HTERT RPE-1 (cell line): ENCODE data around the gene UROS.

ENCODE experiments used
- in situ Hi-C: fragments of 300-500 bp; cut with MboI; formaldehyde crosslinking; loops from 4 replicates; pipeline ENCODE4 v1.14.3; 2020; ENCODE audit warnings: low sequenced_read_pairs

UROS gene

GRCh38 chr10:125822878-125823662, at the start of gene UROS, which contains the start of gene BCCIP:
Gene UROS, minus strand, starts transcription at chr10:125823258. Its CDS starts 6,759 bp downstream, at chr10:125816499.
Gene BCCIP, plus strand, starts transcription at chr10:125823546. Its CDS starts 12 bp downstream, at chr10:125823558.
- in situ Hi-C loops = no loop called here

- in situ Hi-C loops = no loop called here
Observed at GRCh38 chr10:125871338-125871737, 48.3 kb upstream of the UROS start.

GRCh38 chr10:125868372-125868975, 45.4 kb upstream of the UROS start:
- in situ Hi-C loops = no loop called here

- in situ Hi-C loops = no loop called here
Observed at GRCh38 chr10:125866421-125867029, 43.5 kb upstream of the UROS start.

- in situ Hi-C loops = no loop called here
Observed at GRCh38 chr10:125865120-125865519, 42.1 kb upstream of the UROS start.

- in situ Hi-C loops = no loop called here
Observed at GRCh38 chr10:125859128-125859817, 36.2 kb upstream of the UROS start.

GRCh38 chr10:125857185-125857760, 34.2 kb upstream of the UROS start:
- in situ Hi-C loops = no loop called here

- in situ Hi-C loops = no loop called here
Observed at GRCh38 chr10:125852487-125852886, 29.4 kb upstream of the UROS start.

GRCh38 chr10:125850766-125851731, 28.0 kb upstream of the UROS start:
- in situ Hi-C loops = no loop called here

- in situ Hi-C loops = no loop called here
Observed at GRCh38 chr10:125849448-125849847, 26.4 kb upstream of the UROS start.

GRCh38 chr10:125848857-125849256, 25.8 kb upstream of the UROS start:
- in situ Hi-C loops = no loop called here

GRCh38 chr10:125848371-125848770, 25.3 kb upstream of the UROS start:
- in situ Hi-C loops = no loop called here

- in situ Hi-C loops = no loop called here
Observed at GRCh38 chr10:125846894-125847293, 23.8 kb upstream of the UROS start.

GRCh38 chr10:125845617-125846016, 22.6 kb upstream of the UROS start:
- in situ Hi-C loops = no loop called here

GRCh38 chr10:125844751-125845221, 21.7 kb upstream of the UROS start:
- in situ Hi-C loops = no loop called here

- in situ Hi-C loops = no loop called here
Observed at GRCh38 chr10:125843603-125844329, 20.7 kb upstream of the UROS start.

- in situ Hi-C loops = no loop called here
Observed at GRCh38 chr10:125840955-125841354, 17.9 kb upstream of the UROS start.

- in situ Hi-C loops = no loop called here
Observed at GRCh38 chr10:125840406-125840805, 17.3 kb upstream of the UROS start.
